GM21515 (cell line): Measurements from ENCODE around the gene ERBB2.

Experiments
- ATAC-seq: cut with Tn5 transposase; IDR thresholded peaks from one replicate; pipeline ENCODE4 v1.9.1; 2021; ENCODE audit not compliant: unreplicated experiment

ERBB2 gene

DNA sequence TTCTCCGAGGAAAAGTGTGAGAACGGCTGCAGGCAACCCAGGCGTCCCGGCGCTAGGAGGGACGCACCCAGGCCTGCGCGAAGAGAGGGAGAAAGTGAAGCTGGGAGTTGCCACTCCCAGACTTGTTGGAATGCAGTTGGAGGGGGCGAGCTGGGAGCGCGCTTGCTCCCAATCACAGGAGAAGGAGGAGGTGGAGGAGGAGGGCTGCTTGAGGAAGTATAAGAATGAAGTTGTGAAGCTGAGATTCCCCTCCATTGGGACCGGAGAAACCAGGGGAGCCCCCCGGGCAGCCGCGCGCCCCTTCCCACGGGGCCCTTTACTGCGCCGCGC, at the start of gene ERBB2:
ERBB2 (plus strand) TSS at position 247 of the 330 bp plus-strand sequence. CDS start 175 bp downstream, outside the sequence.
- no peak for ATAC-seq

DNA sequence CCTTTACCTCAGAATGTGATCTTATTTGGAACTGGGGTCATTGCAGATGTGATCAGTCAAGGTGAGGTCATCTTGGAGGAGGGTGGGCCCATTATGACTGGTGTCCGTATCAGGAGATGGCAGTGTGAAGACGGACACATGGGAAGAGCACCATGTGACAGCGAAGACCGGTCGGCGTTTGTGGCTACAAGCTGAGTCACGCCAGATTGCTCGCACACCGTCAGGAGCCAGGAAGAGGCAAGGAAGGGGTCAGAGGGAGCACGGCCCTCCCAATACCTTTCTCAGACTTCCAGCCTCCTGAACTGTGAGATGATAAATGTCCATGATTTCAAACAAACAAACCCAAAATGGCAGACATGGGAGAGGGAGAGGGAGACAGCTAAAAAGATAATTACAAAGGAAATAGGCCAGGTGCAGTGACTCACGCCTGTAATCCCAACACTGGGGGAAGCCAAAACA, 49.7 kb upstream of the ERBB2 start:
- no peak for ATAC-seq

DNA sequence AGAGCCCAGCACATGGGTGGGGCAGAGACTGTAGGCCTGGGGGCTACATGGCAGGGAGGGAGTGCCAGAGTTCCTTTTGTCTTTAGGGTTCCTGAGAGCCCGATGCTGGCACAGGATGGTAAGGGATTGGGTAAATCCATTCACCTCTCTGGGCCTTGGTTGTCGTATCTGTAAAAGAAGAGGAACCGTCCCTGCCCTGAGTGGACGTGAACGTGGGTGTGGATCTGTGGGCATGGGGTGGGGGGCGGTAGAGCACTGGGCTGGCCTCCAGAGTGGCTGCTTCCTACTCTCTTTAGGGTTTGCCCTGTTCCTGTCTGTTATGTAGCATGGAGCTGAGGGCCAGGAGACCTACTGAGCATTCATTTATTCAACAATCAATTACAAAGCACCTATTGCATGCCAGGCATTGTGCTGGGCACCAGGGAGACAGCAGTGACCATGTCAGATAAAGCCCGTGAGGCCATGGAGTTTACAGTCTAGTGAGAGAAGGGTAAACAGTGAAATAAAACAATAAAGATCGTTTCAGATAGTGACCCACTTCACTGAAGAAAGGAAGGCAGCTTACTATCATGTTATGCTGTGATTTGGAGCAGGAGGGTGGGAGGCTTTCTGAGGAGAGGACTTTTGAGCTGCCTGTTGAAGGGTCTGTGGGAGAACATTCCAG, 47.8 kb upstream of the ERBB2 start:
- no peak for ATAC-seq

DNA sequence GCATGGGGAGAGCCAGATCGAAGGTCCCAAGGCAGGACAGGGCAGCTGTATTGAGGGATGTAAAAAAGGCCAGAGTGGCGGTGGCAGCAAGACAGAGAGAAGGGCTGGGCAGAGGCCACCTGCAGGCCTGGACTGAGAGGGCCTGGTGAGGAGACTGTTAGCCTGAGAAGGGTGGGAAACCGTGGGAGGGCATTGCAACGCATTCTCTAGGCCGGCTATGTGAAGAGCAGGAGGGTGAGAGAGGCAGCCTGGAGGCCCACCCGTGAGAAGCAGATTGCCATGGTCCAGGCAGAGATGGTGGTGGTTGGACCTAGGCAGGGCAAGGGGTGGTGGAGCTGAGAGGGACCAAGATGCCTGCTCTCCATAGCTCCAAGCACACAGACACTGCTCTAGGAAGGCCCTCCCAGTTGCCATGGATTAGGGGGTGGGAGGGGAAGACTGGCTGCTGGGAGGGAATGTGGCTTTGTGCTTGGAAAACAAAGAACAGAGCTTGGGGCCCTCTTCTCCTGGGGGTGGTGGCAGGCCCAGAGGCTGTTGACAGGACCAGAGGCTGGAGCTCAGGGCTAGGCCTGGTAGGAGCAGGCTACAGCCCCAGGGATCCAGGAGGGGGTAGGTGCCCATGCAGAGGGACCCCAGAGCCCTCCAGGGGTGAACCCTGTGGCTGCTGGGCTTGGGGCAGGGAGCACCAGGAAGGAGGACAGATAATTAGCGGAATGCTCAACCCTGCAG, 47.1 kb upstream of the ERBB2 start:
- no peak for ATAC-seq

DNA sequence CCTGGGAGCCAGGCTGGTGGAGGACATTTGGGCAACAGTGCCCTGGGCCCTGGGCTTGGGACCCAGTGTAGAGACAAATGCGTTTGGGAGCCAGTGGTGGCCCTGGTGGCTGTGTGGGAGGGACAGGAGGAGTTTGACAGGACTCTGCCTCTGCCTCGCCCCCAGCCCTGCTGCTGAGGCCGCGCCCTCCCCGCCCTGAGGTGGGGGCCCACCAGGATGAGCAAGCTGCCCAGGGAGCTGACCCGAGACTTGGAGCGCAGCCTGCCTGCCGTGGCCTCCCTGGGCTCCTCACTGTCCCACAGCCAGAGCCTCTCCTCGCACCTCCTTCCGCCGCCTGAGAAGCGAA, 46.6 kb upstream of the ERBB2 start:
- ATAC-seq = no peak

DNA sequence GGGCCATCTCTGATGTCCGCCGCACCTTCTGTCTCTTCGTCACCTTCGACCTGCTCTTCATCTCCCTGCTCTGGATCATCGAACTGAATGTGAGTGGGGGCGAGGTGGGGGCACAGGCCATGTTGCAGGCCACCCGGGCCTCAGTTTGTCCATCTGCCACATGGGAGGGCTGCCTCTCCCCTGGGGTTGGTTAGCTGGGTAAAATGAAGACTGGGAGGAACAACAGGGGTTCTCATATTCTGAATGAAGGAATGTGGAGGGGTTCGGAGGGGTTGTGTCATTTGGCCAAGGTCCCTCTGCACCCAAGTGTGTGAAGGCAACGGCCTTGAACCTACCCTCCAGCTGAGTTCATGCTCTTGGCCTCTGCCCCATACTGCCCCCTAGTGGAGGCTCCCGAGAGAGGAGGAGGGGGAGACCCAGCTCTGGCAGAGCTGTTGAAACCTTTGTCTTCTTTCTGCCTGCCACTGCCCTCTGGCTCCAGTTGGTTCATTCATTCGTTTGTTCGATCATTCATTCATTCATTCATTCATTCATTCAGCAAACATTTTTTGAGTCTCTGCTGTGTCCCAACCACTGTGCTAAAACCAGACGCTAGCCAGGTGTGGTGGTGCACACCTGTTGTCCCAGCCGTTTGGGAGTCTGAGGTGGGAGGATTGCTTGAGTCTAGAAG, 46.1 kb upstream of the ERBB2 start:
- no peak for ATAC-seq

DNA sequence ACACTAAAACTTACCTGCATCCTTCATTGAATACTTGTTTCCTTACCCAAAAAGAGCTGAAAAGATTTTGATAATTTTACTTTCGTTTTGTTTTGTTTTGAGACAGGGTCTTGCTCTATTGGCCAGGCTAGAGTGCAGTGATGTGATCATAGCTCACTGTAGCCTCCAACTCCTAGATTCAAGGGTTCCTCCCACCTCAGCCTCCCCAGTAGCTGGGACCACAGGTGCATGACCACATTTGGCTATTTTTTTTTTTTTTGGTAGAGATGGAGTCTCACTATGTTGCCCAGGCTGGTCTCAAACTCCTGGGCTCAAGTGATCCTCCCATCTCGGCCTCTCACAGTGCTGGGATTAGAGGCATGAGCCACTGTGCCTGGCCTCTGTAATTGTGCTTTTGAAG, 44.8 kb upstream of the ERBB2 start:
- no peak for ATAC-seq

DNA sequence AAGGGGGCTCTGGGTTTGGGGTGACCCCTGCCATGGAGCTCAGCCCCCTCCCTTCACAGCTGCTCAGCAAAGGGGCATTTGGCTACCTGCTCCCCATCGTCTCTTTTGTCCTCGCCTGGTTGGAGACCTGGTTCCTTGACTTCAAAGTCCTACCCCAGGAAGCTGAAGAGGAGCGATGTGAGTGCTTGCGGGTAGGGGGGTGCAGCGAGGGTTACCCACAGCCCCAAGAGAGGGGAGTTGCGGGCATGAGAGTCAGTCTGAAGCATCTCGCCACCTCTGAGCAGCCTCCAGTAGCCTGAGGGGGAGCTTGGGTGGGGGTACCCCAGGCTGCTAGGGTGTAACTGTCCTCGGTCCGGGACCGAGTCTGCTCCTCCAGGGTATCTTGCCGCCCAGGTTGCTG, 41.5 kb upstream of the ERBB2 start:
- ATAC-seq = no peak

DNA sequence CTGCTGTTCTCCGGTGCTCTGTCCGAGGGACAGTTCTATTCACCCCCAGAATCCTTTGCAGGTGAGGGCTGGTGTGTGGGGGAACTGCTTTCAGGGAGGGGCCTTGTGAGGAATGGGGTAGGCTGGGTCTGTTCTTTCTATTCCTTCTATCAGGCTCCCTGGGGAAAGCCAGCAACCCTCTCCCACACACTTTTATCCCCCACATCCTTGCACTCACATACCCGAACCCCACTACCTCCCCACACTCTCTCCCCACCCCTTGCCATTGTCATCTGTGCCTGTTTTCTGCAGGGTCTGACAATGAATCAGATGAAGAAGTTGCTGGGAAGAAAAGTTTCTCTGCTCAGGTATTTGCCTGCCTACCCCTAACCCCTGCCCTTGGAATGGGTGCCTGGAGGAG, 41.1 kb upstream of the ERBB2 start:
- no peak for ATAC-seq

DNA sequence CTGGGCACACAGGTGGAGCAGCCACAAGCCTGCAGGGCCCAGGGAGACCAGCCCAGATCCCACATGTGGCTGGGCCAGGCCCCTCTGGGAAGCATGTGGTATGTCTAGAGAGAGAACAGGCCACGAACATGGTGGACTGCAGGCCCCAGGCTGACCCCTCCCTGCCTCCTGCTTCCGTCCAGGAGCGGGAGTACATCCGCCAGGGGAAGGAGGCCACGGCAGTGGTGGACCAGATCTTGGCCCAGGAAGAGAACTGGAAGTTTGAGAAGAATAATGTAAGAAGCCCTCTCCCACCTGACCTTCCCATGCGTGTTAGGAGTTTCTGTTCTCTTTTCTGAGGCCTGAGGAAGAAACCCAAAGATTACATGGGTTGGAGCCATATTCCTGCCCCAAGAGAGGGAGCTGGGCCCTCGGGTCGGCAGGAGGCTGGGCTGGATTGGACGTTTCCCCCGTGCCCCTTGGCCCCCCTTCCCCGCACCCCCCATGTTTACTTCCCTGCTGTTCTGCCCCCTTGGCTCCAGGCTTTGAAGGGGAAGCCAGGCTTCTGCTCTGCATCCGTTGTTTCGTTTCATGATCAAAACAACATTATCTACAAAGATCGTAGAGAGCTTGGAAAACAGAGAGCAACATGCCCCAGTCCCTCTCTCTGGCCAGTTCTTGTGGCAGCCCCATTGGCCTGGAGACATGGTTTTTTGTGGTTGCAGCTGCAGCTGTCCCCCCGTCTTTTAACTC, 40.4 kb upstream of the ERBB2 start:
- ATAC-seq = no peak

DNA sequence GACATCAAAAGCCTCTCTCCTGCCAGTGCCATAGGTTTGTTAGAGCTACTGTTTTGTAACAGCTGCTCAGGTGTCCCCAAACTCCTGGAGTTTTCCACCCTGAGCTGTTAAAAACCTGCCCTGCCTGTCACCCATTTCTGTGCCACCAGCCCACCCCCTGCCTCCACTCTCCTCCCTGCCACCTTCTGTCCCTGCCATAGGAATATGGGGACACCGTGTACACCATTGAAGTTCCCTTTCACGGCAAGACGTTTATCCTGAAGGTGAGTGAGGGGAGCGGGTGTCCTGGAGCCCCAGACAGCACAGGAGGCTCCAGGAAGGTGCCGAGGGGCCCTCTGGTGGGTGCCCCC, 39.9 kb upstream of the ERBB2 start:
- ATAC-seq = no peak

DNA sequence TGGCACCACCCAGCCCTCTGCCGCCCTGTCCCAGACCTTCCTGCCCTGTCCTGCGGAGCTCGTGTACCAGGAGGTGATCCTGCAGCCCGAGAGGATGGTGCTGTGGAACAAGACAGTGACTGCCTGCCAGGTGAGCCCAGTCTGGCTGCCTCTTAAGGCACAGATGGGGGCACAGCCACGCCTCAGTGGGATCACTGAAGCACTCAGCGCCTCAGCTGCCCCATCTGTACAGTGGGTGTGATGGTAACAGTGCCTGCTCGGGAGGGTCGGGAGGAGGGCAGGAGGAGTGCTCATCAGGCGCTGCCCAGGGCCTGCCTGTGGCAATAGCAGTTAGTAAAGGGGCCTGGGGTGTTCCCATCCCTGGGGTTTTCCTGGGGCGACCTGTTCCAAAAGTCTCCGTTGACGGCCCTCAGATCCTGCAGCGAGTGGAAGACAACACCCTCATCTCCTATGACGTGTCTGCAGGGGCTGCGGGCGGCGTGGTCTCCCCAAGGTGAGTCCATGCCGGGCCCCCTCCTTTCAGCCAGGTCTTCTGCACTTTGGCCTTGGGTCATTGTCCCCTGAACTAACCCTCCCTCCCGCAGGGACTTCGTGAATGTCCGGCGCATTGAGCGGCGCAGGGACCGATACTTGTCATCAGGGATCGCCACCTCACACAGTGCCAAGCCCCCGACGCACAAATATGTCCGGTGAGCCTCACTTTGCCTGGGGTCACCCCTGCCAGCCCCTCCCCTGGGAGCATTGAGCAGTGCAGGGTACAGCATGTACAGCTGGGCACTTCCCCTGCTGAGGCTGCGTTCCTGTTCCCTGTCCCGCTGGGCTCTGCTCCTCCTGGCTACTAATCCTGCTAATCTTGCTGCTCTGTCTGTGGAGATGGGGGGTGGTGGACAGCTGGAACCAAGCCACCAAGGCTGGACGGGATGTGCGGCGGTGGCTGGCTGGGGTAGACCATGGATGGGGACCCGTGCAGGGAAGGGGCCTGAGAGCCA, 39.2 kb upstream of the ERBB2 start:
- no peak for ATAC-seq

DNA sequence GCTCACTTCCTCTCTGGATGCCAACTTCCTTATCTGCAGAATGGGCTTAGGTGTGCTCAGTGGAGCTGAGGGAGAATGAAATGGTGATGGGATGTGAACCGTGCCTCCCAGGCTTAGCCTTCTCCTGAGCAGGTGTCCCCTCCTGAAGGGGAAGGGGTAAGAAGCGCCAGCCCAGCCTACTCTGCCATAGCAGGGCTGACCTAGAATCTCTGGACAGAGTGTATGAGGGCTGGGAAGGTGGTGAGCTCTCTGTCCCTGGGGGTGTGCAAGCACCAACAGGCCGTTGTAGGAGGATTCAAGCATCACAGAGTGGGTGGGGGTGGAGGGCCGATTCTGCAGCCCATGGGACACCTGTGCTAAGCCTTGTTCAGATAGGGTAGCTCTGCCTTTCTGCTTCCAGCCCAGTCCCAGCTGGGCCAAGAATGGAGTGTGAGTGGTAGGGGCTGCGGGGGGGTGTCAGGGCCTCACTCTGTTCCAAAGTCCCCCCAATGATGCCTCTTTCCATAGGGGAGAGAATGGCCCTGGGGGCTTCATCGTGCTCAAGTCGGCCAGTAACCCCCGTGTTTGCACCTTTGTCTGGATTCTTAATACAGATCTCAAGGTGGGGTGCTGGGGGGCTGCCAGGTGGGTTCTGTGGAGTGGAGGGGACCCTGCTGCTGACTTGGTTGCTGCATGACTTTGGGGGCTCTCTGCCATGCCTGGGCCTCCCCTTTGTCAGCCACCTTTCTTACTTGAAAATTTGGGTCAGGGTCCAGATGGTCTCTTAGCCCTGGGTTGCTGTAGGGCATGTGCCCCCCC, 37.9 kb upstream of the ERBB2 start:
- no peak for ATAC-seq

DNA sequence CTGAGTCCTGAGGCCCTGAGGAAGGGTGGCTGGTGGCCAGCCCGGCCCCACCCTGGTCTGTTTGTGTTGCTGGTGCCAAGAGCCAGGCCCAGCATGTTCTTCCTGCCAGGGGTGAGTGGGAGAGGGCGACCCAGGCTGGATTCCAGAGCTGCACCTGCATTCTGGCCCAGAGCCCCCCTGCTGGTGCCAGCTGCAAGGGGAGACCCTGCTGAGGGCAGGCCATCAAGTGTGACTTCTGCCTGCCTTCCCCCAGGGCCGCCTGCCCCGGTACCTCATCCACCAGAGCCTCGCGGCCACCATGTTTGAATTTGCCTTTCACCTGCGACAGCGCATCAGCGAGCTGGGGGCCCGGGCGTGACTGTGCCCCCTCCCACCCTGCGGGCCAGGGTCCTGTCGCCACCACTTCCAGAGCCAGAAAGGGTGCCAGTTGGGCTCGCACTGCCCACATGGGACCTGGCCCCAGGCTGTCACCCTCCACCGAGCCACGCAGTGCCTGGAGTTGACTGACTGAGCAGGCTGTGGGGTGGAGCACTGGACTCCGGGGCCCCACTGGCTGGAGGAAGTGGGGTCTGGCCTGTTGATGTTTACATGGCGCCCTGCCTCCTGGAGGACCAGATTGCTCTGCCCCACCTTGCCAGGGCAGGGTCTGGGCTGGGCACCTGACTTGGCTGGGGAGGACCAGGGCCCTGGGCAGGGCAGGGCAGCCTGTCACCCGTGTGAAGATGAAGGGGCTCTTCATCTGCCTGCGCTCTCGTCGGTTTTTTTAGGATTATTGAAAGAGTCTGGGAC, 37.1 kb upstream of the ERBB2 start:
- no peak for ATAC-seq

DNA sequence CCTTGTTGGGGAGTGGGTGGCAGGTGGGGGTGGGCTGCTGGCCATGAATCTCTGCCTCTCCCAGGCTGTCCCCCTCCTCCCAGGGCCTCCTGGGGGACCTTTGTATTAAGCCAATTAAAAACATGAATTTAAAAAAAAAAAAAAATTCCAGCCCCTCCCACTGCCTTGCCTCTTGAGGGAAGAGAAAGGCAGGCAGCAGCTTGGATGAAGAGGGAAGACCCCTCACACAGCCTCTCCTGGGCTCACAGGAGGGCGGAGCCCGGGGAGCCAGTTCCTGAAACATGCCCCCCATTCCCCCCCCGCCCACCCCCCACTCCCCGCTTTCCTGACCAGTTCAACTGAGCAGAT, 36.5 kb upstream of the ERBB2 start:
- ATAC-seq = no peak

DNA sequence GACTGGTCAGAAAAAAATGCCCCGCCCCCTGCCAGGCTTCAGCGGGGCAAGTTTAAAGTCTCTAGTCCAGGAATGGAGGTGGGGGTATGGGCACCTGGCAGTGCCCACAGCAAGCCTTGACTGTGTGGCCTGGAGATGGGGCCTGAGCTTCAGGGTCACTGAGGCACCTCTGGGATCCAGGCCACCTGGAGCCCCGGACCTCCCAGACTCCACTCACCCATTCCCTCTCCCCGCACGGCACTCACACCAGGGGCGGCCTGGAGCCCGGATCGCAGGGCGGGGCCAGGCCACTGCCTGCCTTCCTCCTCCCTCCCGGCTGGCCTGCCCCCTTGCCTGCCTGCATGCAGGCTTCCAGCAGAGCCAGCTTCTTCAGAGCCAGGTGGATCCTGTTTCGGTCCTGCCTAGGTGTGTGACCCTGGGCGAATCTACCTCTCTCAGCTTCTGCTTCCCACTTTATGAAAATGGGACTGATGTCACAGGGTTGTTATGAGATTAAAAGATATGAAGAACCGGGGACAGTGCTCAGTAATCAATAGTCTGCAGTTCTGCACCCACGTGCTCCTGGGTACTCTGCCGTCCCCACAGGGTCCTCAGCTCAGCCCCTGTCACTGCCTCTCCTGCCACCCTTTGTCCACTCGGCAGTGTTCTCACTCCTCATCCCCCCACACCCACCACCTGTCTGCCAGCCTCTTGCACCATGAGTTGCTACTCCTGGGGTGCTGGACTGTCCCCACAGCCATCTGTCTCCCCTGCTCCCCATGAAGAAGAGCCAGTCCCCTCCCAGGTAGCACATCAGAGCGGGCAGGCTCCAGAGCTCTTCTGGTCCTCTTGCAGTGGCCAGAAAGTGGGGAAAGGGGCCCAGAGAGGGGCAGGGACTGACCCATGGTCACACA, 35.9 kb upstream of the ERBB2 start:
- no peak for ATAC-seq

DNA sequence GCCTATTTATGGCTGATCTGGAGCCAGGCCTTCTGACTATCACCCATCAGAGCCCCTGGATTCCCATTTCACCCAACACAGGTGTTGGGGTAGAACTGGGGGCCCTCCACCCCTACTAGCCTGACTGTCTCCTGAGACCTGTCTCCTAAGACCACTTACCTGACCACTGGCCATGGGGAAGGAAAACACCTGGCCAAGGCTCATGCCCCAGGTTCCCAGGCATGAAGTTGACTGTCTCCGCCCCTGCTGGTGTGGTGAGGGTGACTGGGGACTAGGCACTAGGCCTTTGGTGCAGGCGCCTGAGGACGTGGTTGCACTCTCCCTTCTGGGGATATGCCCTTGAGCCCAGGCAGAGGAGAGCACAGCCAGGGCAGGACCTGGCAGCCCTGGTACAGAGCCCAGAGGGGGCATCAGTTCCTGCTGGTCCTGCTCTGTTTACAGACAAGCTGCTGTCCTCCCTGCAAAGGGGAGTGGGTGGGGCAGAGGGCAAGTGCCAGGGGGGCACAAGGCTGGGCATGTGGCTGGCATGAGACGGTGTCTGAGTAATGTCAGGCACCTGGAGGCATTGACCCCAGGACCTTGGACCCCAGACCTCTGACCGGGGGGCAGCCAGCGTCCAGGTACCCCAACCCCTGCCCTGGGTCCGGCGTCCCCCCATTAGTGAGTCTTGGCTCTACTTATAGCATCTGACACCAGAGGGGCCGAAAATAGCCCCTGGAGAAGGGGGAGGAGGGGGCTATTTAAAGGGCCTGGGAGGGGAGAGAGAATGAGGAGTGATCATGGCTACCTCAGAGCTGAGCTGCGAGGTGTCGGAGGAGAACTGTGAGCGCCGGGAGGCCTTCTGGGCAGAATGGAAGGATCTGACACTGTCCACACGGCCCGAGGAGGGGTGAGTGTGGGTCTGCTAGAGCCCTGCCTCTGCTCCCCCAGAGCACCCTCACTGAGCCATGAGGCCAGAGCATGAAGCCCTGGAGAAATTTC, 35.0 kb upstream of the ERBB2 start, which contains the start of gene TCAP:
TCAP (plus strand) TSS at position 769 of the 981 bp plus-strand sequence; CDS start at position 780, 11 bp downstream.
- ATAC-seq = no peak
